ENCODE data around the gene NFE2L1.
"Not testable (repeated sequence)": the region's sequence is repeated elsewhere in the genome, so short reads cannot be mapped to it uniquely, and the experiment has no call there.

NFE2L1 gene

DNA sequence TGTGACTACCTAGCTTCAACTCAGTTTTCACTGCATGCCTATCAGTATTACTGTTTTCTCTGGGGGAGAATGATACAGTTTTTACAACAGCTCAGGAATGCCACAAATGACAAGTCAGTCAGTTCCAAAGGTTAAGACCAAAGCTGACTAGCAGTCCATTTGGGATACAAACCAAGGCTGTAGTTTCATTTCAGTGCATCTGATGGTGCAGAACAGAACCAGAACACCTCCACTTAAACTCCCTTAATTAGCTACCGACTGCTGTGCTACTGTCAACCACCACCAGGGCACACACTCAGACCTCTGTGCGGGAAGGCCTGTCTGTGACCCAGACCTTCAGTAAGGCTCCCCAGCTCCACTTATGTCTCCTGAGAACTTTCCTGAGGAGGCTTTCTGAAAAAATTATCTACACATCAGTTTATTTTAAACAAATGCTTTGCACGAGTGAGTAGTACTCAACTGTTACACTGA lies 20.4 kb downstream of the NFE2L1 start:
- DNase-seq (ENCODE audit: low read depth, low spot score): no peak

DNA sequence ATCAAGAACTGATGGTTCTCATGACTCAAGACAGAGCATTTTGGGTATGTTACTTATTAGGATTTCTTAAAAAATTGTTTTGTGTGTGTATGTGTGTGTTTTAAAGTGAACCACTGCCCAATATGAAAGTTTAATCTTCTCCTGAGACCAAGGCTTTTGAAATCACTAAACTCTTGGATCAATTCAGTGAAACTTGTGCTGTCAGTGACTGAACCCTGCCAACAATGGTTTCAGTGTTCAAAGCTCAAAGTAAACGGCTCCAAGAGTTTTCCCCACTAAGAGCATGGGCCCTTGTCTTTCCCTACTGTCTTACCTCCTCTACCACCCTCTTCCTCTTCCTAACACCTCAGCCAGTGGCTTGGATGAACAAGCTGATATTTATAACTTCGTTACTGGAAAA lies 22.0 kb downstream of the NFE2L1 start:
- no peak for DNase-seq (ENCODE audit: low read depth, low spot score)

DNA sequence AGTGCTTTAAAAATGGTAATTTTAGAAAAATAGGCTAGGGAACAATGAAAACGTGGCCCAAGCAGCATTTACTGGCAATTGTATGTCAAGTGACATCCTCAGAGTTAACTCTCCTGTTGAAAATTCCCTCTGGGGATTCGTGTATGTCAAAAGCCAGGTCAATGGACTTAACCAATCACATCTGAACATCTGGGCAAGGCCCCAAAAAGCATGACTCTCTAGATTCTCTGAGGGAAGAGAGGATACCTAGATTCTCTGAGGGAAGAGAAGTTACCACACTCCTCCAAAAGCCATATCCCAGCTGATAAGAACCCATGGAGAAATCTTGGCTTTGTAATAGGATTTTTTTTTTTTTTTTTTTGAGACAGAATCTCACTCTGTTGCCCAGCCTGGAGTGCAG lies 23.5 kb downstream of the NFE2L1 start:
- no peak for DNase-seq (ENCODE audit: low read depth, low spot score)

DNA sequence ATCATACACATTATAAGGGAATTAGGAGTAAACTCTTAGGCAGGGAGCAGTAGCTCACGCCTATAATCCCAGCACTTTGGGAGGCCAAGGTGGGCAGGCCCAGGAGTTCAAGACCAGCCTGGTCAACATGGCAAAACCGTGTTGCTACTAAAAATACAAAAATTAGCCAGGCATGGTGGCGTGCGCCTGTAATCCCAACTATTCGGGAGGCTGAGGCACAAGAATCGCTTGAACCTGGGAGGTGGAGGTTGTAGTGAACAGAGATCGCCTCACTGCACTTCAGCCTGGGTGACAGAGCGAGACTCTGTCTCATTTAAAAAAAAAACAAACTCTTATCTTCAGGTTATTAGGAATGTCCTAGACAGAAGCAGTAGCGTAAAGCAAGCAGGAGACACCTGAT lies 24.7 kb downstream of the NFE2L1 start:
- DNase-seq (ENCODE audit: low read depth, low spot score): not testable (repeated sequence)

DNA sequence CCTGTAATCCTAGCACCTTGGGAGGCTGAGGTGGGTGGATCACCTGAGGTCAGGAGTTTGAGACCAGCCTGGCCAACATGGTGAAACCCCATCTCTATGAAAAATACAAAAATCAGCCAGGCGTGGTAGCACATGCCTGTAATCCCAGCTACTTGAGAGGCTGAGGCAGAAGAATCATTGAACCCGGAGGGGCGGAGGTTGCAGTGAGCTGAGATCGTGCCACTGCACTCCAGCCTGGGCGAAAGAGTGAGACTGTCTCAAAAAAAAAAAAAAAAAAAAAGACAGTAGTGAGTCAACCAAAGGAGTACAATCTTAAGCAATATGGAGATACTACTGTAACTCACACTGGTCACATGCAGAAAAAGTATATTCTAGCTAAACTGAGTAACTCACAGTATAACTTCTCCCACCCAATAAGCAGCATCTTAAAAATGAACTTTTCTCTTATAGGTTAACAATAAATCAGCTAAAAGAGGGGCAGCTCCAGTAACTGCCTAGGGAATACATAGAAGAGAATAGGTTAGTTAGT lies 25.5 kb downstream of the NFE2L1 start:
- not testable (repeated sequence) for DNase-seq (ENCODE audit: low read depth, low spot score)

DNA sequence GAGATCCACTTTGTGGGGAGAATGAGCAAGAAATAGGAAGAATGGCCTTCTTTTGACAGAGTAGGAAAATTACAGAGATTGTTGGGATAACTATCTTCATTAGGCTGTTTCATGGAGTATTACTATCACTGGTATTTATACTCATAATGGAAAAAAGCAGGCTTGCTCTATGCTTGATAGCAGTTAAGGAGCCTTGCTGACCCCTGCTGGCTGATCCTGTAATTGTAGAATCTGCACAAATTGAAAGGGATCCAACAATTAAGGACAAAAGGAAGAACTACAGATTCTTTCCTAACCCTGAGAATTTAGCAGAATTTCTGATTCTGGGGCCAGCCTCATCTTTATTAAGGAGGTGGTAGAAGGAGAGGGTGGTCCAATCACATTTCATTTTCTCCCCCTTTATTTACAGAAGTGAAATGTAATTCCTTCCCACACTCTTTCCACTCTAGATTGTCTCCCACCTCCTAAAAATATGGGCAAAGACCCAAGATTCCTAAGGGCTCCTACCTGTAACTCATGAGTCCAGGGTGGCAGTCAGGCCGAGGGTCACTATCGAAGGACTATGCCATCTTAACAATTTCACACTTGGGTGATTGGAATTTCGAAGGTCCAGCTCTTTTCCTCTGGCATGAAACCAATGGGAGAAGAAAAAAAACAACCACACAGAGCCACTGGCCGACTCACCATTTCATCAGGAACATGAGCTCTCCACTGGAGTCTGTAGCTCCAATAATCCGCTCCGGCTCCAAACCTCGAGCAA lies 26.3 kb downstream of the NFE2L1 start:
- no peak for DNase-seq (ENCODE audit: low read depth, low spot score)

DNA sequence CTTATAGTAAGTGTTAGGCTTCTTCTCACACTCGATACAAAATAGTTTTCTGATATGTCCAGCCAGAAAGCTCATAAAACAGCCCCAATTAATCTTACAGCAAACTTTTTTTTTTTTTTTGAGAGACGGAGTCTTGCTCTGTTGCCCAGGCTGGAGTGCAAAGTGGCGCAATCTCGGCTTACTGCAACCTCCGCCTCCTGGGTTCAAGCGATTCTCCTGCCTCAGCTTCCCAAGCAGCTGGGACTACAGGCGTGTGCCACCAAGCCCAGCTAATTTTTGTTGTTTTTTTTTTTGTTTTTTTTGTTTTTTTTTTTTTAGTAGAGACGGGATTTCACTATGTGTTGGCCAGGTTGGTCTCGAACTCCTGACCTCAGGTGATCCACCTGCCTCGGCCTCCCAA lies 29.0 kb downstream of the NFE2L1 start:
- not testable (repeated sequence) for DNase-seq (ENCODE audit: low read depth, low spot score)

DNA sequence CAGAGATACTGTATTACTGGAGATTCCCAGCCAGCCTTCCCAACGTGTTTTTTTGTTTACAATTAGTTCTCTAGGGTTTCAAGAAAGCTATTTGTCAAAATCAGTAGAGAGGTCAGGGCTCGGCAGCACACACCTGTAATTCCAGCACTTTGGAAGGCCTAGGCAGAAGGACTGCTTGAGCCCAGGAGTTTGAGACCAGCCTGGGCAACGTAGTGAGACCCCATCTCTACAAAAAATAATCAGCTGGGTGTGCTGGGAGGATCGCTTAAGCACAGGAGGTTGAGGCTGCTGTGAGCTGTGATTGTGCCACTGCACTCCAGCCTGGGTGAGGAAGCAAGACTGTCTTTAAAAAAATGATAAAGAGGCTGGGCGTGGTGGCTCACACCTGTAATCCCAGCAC lies 33.7 kb downstream of the NFE2L1 start:
- no peak for DNase-seq (ENCODE audit: low read depth, low spot score)

DNA sequence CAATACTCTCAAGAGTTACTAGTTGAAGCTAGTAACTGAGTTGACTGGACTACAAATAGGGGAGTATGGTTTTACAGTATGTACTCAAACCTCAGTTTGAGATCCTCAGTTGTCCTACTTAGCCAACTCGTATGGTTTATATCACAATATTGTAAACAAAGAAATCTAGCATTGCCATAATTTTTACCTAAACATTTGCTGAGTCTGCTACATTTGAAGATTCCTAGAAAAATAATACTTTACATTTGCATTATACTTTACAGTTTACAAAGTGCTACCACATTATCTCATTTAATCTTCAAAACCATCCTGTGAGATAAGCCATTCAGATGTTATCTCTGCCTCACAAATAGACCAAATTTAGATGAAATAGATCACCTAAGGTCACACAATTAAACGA lies 36.8 kb downstream of the NFE2L1 start:
- DNase-seq (ENCODE audit: low read depth, low spot score): no peak

DNA sequence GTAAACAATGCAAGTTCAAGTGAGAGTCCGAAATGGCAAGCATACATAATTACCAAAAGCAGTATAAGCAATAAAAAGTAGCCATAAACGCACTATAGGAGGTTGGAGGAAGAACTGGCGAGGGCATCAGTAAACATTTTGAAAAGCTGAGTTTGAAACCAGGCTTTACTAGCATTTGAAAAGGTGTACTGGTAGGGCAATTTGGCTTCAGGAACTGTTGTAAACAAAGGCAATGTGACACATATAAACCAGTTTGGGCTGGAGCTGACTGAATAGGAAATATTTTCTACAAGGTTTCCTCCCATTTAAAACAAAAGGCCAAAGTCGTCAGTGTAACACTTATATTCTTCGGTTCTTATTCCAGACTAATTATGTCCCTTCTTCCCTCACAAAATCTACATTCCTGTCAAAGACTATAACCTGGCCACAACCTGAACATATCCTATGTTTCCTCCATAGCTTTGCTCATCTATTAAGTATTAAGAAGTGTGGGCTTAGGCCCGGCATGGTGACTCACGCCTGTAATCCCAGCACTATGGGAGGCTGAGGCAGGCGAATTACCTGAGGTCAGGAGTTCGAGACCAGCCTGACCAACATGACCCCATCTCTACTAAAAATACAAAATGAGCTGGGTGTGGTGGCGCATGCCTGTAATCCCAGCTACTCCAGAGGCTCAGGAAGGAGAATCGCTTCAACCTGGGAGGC lies 45.3 kb downstream of the NFE2L1 start:
- DNase-seq (ENCODE audit: low read depth, low spot score): no peak

DNA sequence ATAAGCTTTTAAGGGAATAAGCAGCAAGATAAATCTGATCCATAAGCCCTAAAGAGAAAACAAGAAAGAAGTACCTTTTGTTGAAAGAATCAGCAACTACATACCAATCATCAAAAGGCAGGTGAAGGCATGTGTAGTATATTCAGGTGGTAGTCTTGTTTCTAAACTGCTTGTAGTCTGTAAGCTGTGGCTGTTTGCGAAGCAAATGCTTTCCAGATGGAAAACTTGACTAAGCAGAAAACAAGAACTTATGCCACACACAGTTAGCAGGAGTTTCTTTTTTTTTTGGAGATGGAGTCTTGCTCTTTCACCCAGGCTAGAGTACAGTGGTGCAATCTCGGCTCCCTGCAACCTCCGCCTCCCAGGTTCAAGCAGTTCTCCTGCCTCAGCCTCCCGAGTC lies 47.5 kb downstream of the NFE2L1 start:
- no peak for DNase-seq (ENCODE audit: low read depth, low spot score)

DNA sequence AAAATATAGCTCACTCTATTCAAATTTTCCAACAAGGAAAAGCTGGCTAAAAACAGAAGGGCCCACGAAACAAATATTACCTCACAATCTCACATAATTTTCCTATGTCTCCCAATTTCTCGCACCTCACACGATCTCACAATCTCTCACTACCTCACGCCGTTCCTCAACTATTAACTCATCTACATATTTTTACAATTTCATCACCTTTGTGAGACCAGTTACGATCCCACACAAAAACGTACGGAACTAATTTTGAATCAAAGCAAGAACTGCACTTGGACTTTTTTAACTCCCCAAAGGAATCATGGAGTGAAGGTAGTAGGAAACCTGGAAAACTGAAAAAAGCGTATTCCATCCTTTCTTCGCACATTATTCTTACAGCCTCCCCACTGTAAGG lies 52.0 kb downstream of the NFE2L1 start:
- no peak for DNase-seq (ENCODE audit: low read depth, low spot score)

DNA sequence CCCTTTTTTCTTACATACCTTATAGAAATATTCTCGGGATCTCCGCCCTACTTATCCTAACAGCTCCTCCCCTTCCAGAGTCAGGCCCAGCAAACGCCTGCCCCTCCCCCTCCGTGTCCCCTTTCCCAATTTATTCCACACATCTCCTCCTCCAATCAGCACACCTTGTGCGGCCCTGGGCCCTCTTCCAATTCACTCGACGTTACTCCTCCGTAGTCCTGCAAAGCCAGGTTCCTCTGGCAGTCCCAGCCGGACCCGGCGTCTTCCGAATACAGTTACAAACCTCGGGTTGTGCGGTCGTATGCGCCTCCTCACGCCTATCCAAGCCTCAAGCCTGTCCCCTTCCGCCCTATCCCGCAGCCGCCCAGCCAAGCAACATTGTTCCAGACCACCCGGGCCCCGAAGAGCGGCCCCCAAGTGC lies 52.4 kb downstream of the NFE2L1 start:
- DNase-seq (ENCODE audit: low read depth, low spot score): peak; percentile 56

DNA sequence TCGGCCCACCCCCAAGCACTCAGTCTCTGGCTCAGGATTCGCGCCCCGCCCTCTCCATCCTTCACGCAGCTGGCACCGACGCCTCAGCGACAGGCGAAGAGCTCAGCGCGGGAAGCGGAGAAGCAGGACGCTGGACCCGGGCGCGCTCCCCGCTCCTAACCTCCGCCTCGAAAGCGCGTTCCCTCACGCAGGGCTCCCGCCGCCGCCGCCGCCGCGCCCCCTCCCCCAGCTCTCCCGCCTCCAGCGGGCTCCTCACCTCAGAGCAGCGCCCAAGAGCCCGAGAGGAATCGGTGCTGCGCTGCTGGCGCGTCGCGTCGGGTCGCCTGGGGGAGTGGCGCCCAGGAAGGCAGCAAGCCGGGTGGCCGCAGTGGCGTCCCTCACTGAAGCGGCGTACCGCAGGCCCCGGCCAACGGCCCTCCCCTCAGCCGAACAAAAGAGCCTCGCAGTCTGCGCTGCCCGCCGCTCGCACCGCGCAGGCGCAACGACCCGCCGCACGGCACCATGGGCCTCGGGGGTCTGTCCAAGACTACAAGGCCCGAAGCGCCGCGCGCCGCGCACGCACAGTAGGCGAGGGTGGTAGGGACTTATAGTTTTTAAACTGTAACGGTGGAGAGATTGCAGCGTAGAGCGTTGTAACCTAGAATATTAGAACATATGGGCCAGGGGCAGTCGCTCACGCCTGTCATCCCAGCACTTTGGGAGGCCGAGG lies 53.0 kb downstream of the NFE2L1 start, which contains the start of gene CBX1:
Gene CBX1, minus strand, starts transcription at position 467 of the 709 bp plus-strand sequence. CDS start 24,474 bp downstream, outside the sequence.
- DNase-seq (ENCODE audit: low read depth, low spot score): peak; percentile 89

DNA sequence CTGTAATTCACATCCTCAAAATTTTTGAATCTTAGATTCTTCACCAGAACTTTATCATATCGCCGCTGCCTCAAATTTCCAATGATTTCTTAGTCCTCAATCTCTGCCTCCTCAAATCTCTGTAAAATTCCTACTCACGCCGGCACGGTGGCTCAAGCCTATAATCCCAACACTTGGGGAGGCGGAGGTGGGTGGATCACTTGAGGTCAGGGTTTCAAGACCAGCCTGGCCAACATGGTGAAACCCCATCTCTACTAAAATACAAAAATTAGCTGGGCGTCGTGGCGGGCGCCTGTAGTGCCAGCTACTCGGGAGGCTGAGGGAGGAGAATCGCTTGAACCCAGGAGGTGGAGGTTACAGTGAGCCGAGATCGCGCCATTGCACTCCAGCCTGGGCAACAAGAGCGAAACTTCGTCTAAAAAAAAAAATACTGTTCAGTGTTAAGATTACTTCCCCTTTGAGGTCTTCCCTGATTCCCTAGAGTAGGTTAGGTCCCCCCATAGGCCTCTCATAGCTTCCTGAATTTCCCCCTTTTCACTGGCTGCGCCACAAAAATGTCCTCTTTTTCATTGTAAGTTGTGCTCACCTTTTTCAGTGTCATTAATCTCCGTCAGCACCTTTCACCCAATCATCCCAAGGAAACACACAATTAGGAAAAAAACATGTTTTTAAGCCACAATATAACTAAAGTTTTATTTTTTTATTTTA lies 54.0 kb downstream of the NFE2L1 start:
- DNase-seq (ENCODE audit: low read depth, low spot score): no peak

DNA sequence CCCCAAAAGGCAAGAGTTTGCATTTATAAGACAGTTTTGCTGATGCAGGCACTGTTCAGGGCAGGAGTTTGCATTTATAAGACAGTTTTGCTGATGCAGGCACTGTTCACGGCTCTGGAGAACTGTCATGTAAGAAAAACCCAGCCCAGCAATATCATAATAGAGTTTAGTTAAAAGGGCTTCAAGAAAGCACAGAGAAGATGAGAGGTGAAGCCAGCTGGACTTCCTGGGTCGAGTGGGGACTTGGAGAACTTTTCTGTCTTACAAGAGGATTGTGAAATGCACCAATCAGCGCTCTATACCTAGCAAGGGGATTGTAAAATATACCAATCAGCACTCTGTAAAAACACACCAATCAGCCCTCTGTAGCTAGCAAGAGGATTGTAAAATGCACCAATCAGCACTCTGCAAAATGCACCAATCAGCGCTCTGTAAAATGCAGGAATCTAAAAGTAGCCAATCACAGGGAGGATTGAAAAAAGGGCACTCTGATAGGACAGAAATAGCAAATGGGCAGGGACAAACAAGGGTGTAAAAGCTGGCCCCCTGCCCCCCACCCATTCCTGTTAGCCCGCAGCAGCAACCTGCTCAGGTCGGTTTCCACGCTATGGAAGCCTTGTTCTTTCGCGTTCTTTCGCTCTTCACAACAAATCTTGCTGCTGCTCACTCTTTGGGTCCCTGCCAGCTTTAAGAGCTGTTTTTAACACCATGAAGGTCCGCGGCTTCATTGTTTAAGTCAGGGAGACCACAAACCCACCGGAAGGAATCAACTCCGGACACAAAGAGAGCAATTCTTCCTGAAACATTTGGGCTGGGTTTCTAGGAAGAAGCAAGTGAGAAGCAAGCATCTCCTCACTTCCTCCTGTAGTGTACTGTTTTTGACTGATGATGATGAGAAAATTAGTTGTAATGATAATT lies 54.9 kb downstream of the NFE2L1 start:
- DNase-seq (ENCODE audit: low read depth, low spot score): no peak

DNA sequence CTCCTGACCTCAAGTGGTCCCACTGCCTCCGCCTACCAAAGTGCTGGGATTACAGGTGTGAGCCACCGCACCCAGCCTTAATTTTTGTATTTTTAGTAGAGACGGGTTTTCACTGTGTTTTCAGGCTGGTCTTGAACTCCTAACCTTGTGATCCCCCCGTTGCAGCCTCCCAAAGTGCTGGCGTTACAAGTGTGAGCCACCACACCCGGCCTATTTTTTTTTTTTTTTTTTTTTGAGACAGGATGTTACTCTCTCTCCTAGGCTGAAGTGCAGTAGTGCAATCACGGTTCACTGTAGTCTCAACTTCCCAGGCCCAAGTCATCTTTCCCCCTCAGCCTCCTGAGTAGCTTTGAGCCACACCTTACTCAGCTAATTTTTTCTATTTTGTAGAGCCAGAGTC lies 56.3 kb downstream of the NFE2L1 start:
- DNase-seq (ENCODE audit: low read depth, low spot score): no peak

DNA sequence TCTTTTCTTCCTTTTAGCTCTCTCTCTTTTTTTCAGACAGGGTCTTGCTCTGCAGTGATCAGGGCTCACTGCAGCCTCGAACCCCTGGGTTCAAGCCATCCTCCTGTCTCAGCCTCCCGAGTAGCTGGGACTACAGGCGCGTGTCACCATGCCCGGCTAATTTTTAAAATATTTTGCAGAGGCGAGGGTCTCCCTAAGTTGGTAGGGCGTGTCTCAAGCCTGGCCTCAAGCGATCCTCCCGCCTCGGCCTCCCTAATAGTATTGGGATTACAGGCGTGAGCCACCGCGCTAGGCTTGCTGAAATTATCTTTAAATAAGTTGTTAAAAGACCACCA lies 58.6 kb downstream of the NFE2L1 start:
- no peak for DNase-seq (ENCODE audit: low read depth, low spot score)

DNA sequence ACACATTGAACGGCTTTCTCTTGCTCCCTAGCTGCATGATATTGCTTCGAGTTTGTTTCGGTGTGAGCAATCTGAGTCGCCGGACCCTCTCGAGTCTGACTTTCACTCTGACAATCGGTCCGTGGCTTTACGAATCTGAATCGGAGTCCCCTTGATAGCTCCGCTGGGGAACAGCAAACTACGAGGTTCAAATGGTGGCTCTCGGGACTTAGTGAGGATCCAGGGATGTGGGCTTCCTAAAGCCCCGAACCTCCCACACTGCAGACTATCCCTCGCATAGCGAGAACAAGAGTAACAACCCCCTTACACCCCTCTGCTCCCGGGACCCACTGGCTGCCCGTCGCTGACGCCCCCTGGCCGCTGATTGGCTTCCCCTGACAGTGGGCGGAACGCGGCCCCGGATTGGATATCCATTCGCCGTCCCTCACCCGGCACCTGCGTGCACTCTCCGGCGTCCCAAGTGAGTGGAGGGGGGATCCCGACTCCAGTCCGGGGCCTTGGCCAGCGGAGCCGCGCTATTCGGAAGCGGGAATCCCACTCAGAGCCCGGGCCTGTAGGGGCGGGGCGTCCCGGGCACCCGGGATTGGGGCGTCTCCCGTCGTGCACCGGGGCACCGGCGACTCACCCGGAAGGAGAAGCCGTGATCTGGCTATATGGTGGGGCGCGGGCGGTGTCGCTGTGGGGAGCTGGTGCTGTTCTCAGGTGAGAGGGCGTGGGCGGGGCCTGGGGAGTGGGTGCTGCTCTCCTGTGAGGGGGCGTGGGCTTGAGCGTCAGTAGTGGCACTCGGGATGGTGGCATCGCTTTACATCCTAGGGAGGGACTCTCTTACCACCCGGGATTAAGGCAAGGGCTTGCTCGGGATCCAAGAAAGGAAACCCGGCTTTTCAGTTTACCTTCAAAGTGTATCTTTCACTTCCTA lies 59.2 kb downstream of the NFE2L1 start, which contains the start of gene SNX11:
Gene SNX11, plus strand, starts transcription at position 630 of the 919 bp plus-strand sequence. CDS start 4,278 bp downstream, outside the sequence.
- DNase-seq (ENCODE audit: low read depth, low spot score): peak; percentile 76

Measured in iPS DF 19.7 (cell line).